ENCODE data around the gene PLCG2. TPM values are rescaled to one million over a fixed set of nuclear protein-coding genes. Genes with fewer than 3 reads are reported as not detected.
A peak's percentile ranks its signal among the peaks of the same experiment; 100 is the strongest.

Gene PLCG2
- total and polyA plus RNA-seq, 12 donors = 2.4 to 18.2 (median 6.2) TPM

DNA sequence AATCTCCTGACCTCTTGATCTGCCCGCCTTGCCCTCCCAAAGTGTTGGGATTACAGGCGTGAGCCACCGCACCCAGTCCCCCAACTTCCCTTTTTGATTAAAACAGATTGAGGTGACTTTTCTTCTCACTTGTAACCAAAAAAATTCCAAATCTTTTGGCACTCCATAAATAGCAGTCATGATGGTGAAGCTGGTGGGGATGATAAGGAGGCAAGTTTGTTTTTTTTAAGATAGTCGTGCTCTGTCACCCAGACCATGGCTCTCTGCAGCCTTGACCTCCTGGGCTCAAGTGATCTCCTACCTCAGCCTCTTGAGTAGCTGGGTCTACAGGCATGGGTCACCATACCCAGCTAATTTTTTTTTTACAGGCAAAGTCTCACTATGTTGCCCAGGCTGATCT lies 34.7 kb upstream of the PLCG2 start:
- ATAC-seq (no peak), DNase-seq (no peak)
- Histone ChIP-seq H3K36me3 (no peaks in the 10 kb centered on the region), H3K27ac (no peak overlapping the region), H3K4me3 (no peak overlapping the region), H3K4me1 (peaks cover 0 to 34% (median 0%) of the 10 kb centered on the region in 9 donors), H3K9me3 (no peaks in the 10 kb centered on the region), H3K27me3 (peaks cover 0 to 4% (median 0%) of the 10 kb centered on the region in 7 donors)
- whole genome bisulfite sequencing, 2 donors = 63 to 75% methylated on average over 4 of the region's 4 CpGs
- intact Hi-C loops (cut with DNase I) = loop anchor here in 1 of 10 donors (10.0 kb wide), 1 partner anchor 710 kb away; the partner anchor contains the start of gene ATMIN
- TF ChIP-seq, protein P1, sequence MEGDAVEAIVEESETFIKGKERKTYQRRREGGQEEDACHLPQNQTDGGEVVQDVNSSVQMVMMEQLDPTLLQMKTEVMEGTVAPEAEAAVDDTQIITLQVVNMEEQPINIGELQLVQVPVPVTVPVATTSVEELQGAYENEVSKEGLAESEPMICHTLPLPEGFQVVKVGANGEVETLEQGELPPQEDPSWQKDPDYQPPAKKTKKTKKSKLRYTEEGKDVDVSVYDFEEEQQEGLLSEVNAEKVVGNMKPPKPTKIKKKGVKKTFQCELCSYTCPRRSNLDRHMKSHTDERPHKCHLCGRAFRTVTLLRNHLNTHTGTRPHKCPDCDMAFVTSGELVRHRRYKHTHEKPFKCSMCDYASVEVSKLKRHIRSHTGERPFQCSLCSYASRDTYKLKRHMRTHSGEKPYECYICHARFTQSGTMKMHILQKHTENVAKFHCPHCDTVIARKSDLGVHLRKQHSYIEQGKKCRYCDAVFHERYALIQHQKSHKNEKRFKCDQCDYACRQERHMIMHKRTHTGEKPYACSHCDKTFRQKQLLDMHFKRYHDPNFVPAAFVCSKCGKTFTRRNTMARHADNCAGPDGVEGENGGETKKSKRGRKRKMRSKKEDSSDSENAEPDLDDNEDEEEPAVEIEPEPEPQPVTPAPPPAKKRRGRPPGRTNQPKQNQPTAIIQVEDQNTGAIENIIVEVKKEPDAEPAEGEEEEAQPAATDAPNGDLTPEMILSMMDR (IDR thresholded peaks at IDR 0.05) = no peak

GRCh38 chr16:81744911-81745310 lies 34.2 kb upstream of the PLCG2 start:
- no peak overlapping the region for H3K27ac ChIP-seq
- peaks cover 0 to 34% (median 0%) of the 10 kb centered on the region in 9 donors for H3K4me1 ChIP-seq
- H3K4me3 ChIP-seq = no peak overlapping the region
- WGBS, 2 donors = 84 to 89% methylated on average over 4 of the region's 4 CpGs
- TF ChIP-seq, protein P1 (IDR thresholded peaks at IDR 0.05) = no peak
- H3K36me3 ChIP-seq = no peaks in the 10 kb centered on the region
- intact Hi-C loops (cut with DNase I) = loop anchor here in 1 of 10 donors (10.0 kb wide), 1 partner anchor 710 kb away; the partner anchor contains the start of gene ATMIN
- no peak for DNase-seq
- ATAC-seq = no peak
- H3K27me3 ChIP-seq = peaks cover 0 to 4% (median 0%) of the 10 kb centered on the region in 7 donors
- no peaks in the 10 kb centered on the region for H3K9me3 ChIP-seq

DNA sequence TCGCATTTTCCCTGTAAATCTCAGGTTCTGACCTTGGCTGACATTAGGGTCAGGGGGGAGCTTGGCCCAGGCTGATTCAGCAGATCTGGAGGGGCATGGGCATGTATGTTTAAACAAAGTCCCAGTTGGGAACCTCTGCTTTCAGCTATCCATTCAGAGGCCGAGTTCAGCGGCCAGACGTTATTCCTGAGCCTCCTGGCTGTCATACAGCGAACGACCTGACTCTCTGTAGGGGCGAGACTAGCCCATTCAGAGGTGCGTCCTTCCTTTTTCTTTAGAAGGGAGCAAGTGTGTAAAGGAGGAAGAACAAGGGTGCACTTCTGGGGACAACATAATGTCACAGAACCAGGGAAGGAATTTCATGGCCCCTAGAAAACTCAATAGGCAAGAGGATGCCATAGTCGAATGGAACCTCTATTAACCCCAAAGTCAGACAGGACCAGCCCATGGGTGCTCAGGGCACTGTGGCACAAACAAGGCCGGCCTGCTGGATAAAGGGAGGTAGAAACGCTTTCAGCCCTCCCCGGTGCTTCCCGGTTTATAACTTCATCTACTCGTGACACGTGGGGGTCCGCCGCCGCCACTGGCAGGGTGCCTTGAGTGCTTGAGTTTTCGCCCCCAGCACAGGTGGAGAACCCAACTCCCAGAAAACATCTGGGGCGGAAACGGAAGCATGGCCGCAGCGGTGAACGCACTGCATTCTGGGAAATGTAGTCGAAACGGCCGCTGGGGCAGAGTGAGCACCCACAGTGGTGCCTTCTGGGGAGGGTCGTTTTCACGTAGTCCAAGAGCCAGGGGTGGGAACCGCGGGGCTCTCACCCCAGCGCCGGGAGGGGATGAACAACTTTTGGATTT lies 33.2 kb upstream of the PLCG2 start:
- peaks cover 0 to 4% (median 0%) of the 10 kb centered on the region in 7 donors for H3K27me3 ChIP-seq
- WGBS, 2 donors = 19 to 23% methylated on average over 33 of the region's 33 CpGs
- ATAC-seq (peak; percentile 87 to 94 (median 90)), DNase-seq (peak; percentile 71 to 76)
- no peaks in the 10 kb centered on the region for H3K9me3 ChIP-seq
- H3K4me3 ChIP-seq = peak overlapping the region in 9 of 10 donors; percentile 17 to 60 (median 48)
- H3K27ac ChIP-seq = peak overlapping the region in 4 of 10 donors; percentile 15 to 69 (median 49)
- TF ChIP-seq, protein P1 (IDR thresholded peaks at IDR 0.05) = no peak
- intact Hi-C loops (cut with DNase I) = loop anchor here in 1 of 10 donors (10.0 kb wide), 1 partner anchor 711 kb away; the partner anchor contains the start of gene ATMIN
- H3K4me1 ChIP-seq = peaks cover 0 to 26% (median 0%) of the 10 kb centered on the region in 9 donors
- H3K36me3 ChIP-seq = no peaks in the 10 kb centered on the region

DNA sequence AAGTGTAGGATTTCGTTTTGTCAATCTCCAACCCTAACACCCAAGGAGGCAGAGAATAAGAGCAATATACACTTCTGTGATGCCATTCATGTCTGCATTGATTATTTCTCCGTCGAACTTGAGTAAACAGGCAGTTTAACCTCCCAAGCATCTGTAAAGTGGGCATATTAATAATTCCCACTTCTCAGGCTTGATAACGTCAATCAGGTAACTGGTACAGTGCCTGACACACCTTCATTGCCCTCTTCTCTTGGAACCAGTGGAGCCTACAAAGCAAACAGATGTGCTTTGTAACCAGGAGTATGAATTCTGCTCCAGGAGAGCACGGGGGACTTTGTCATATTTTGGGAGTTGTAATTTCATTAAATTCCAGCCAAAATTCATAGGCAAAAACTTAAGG lies 32.5 kb upstream of the PLCG2 start:
- Histone ChIP-seq H3K27ac (no peak overlapping the region), H3K4me3 (peak overlapping the region in 9 of 10 donors; percentile 17 to 60 (median 48)), H3K36me3 (no peaks in the 10 kb centered on the region), H3K9me3 (no peaks in the 10 kb centered on the region), H3K4me1 (peaks cover 0 to 31% (median 0%) of the 10 kb centered on the region in 9 donors), H3K27me3 (no peaks in the 10 kb centered on the region)
- ATAC-seq (no peak), DNase-seq (no peak)
- TF ChIP-seq, protein P1 (IDR thresholded peaks at IDR 0.05) = no peak
- 45 to 50% methylated on average over 5 of the region's 5 CpGs for WGBS, 2 donors
- intact Hi-C loops (cut with DNase I) = loop anchor here in 1 of 10 donors (10.0 kb wide), 1 partner anchor 712 kb away; the partner anchor contains the start of gene ATMIN

Measured in heart right ventricle (tissue), 16 donors.